NCI-H69 (cell line): Measurements from ENCODE around the gene LMBRD1.
A peak's percentile ranks its signal among the peaks of the same experiment; 100 is the strongest.
"Not testable (repeated sequence)": the region's sequence is repeated elsewhere in the genome, so short reads cannot be mapped to it uniquely, and the experiment has no call there.

Experiments
- DNase-seq: peaks from one replicate; lab custom pipeline; 2025; lab: John Stamatoyannopoulos, UW

The LMBRD1 gene

DNA sequence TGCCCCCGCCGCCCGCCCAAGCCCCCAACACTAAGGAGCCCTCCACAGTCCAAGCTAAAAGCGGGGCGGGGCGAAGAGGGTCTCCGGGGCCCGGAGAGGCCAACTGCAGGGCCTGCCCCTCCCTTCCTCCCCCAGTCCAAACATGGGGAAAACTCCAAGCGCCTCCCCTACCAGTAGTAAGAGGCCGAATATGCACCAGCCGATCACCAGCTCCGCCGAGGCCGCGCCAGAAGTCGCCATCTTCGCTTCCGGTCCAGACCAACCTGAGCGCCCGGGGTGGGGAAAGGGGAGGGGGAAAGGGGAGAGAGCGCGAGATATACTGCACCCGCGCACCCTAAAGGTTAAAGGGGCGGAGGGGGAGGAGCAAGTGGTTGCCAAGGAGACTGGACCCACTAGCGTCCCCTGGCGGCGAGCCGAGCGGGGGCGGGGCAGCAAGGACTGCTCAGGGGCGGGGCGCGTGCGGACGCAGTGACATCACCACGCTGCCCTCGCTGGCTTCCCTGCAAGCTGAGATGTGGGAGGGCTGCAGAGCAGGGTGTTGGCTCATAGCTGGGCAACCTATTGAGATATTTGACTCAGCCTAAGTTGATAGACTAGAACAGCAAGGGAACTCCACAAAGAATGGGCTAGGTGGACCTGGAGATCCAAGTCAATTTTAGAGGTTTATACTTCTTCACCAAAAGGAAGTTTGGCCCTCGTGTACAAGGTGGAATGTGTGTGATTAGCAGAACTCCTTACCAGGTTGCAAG is at the start of gene LMBRD1:
Gene LMBRD1, minus strand, starts transcription at position 369 of the 749 bp plus-strand sequence. Its CDS starts 129 bp downstream, at position 240.
- peak; percentile 98 for DNase-seq

DNA sequence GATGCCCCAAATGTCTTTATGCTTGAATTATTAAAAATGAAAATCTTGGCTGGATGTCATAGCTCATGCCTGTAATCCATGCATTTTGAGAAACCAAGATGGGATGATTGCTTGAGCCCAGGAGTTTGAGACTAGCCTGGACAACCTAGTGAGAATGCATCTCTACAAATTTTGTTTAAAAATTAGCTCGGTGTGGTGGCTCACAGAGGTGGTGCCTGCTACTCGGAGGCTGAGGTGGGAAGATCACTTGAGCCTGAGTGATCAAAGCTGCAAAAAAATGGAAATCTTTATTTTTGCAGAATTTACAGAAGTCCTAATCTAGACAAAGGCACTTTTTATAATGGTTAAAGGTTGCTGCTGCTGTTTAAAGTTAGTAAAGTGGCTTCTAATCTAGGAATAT is 49.5 kb upstream of the LMBRD1 start:
- DNase-seq, result no peak

DNA sequence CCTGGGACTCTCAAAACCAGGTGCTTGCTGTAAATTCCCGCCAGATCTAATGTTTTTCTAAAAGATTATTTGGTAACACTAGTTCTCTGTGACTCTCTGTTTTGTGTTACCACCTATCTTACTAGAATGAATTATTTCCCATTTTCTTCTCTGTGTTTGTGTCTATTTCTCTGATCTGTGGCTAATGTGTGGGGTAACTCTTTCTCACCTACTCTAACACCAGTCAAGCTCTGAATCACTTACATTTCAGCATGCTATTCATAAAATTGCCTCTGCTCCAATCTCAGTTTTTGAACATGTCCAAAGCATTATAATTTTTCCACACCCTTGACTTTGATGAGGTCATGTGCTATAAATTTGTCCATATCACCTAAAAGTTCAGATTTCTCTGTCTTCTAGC is 46.4 kb upstream of the LMBRD1 start:
- DNase-seq, result no peak

DNA sequence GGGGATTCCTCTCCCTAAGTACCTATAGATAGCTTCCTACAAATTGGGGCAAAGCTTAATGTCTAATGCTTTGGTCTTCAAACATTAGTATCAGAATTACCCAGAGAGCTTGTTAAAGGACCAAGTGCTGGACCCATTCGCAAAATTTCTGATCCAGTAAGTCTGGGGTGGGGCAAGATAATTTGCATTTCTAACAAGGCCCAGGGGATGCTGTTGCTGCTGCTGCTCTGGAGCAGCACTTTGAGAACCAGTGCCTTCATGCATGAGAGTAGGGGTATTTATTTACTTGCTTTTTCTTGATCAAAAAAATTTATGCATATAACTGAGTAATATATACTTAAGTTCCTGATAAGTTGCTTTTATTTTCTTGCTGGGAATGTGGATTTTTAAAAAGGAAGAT is 45.1 kb upstream of the LMBRD1 start:
- DNase-seq, result no peak

DNA sequence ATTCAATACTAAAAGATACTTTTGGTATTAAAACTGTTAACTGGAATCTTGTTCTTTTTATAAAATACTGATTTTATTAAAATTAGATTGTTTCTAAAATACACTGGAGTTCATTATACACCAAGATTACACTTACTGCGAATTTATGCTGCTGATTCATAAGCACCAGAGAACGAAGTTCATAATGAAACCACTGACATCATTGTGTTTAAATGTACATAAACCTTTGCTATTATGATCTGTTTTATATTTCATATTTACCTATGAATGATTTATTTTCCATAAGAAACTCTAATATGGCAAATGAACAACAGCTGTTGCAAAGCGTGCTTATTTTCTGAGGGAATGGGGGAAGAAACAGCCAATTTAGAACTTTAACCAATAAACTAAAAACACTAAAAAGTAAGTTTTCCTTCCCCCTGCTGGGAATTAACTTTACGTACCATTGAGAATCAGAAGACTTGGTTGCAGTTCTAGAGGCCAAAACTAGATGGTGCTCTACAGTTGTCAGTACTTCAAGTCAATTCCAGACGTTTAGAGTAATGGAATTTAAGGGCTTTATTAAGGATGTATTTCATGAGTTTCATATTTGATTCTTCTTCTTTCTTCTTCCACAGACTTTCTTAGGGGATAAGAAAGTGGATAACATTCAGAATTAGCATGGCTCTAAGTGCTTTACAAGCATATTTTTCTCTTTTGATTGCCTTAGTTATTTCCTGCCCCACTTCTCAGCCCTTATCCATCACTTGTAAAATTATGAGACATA is 38.8 kb upstream of the LMBRD1 start:
- DNase-seq, result peak; percentile 68

DNA sequence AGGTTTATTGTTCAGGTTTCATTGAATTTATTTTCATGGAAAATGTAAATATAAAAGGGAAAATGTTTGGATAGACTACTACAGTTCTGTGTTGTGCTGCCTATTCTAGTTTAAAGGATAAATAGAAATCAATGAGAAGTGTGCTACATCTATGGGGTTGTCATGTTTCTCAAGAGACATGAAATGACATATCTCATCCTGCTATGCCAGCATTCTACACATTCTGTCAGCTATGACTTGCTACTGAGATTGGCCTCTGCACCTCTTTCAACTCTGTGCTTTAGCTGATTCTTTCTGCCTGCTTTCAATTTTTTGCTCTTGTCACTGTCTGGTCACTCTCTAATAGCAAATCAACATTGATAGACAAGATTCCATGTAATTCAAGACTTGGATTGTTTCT is 35.7 kb upstream of the LMBRD1 start:
- no peak for DNase-seq

DNA sequence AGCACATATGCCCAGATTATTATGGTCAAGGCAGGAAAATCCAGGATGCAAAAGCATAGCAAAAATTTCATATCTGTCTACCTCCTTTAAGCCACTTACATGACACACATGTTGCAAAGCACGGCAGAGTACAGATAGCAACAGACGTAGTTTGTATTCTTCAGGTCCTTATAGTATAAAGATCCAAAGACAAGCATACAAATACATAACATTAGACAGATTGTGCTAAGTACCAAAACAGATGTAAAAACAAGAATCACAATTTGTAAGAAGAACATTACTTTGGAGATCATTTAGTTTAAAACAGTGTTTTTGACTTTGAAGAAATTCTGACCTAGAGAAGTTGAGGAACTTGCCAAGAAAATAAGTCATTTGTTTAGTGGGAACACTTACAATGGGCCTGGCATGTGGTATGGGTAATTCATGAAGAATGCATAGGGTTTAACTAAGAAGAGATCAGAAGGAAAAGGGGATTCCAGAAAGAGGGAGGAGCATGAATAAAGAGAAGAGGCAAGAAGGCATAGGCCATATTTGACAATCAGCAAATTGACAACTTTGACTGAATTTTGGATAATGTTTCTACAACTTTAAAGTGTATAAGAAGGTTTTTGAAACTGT is 30.6 kb upstream of the LMBRD1 start:
- no peak for DNase-seq

DNA sequence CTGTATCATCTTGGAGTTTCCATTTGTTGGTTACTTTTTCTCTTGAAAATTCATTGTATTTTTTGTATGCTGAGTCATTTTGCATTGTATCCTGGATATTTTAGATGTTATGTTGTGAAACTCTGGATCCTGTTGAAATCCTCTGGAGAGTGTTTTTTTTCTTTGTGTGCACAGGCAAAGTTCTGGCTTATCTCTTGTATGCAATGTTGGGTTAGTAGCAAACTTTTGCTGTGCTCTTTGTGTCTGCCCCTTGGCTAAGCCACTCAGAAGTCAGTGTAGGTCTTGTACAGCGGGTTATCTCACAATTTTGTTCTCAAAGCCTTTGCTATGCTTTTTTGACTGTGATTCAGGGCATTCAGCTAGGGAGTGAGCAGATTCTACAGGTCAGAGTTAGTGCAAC is 29.1 kb upstream of the LMBRD1 start:
- DNase-seq, result no peak

DNA sequence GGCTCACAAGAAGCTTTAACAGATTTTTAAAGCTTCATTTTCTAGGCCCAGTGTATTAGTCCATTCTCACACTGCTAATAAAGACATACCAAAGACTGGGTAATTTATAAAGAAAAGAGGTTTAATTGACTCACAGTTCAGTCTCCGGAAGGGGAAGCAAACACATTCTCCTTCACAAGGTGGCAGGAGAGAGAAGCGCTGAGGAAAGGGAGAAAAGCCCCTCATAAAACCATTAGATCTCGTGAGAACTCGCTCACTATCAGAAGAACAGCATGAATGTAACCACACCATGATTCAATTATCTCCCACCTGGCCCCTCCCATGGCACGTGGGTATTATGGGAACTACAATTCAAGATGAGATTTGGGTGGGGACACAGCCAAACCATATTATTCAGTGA is 27.5 kb upstream of the LMBRD1 start:
- DNase-seq, result peak; percentile 16

DNA sequence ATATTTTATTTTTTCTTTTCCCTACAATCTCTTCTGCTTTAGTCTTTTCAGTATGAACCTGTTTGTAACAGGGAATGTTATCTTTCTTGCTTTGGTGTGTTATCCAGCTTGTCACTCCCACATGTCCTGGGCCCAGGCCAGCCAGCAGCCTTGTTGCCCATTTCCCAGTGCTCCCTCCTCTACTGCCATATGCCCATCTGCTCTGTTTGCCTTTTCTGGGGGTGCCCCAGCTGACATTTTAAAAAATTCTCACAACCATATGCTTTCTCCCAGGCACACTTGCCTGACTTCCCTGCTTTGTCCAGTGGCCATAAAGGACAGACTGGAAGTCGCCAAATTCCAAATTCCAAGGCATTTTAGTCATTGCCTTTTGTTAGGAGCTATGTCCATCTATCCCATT is 23.6 kb upstream of the LMBRD1 start:
- no peak for DNase-seq

DNA sequence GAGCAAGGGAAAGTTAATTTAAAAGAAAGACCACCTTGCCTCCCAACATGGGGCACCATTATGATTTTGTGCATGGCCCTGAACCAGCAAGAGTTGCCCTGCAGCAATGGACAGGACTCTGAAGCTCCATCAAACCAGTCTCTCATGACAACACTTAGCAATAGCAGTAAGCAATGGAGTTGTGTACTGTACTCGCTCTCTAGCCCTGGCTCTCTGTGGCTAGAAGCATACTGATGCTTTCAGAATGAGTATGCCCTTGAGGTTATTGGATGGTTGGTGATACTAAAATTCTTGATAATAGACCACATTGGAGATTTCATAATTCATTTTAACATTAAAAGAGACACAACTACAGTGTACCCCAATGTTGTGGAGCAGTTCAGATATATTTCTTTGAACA is 23.2 kb upstream of the LMBRD1 start:
- DNase-seq, result no peak

DNA sequence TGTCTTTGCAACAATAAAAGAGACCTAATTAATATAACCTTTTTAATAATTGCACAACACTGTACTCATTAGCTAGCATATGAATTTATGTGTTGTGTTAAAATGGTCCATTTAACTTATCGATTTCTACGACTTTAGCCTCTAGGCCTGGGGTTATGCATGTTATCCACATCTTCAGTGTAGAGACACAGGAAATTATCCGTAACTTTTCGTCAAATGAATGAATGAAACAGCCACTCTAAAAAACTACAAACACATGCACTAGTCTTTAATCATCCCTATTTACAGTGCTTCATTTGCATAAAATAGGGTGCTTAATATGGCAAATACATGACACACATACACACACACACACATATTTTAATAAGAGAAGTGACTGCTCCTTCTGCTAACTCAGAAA is 22.3 kb upstream of the LMBRD1 start:
- DNase-seq, result no peak

DNA sequence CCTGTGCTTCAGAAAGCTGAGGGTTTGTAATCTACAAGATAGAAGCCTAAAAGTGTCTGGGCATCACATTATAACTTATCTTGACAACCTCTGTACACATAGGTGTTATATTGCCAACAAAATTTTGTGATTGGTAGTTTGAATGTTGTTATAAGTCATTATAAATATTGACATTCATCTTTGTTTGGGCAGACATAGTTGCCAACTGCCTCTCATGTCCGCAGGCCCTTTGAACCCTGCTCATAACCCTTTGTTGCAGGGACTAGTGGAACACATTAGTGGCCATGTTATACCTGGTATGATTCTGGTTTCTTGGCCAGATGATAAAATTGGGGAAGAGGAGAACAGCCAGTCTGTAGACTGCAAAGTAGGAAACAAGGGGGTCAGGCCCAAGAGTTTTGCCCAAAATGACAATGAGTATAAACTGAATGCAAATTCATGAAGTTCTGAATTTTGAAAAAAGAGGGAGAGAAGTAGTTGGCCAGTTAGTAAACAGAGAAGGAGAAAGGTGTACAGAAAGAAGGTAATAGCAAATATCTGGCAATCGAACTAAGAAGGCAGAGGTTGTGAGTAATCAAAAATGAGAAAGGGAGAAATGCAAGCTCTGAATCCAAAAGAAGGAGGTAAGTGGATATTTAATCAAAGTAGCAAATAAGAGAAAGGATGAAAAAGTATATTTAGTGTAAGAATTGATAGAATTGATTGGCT is 21.6 kb upstream of the LMBRD1 start:
- peak; percentile 50 for DNase-seq

DNA sequence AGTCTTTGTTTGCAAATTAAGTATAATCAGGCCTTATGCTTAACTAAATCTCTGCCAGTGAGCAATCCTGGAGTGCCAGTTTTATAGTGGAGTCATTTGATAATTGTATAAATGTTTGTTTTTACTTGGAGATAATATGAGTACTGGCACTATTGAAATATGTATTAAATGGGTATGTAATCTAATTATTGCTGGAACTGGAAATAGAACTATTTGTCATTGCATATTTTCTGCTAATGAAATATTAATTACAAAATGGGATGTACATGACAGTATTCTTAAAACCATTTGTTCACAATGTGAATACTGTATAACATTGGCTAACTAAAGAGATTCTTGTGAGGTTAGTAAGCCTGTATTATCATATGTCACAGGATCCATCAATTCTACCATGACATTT is 20.5 kb upstream of the LMBRD1 start:
- no peak for DNase-seq

DNA sequence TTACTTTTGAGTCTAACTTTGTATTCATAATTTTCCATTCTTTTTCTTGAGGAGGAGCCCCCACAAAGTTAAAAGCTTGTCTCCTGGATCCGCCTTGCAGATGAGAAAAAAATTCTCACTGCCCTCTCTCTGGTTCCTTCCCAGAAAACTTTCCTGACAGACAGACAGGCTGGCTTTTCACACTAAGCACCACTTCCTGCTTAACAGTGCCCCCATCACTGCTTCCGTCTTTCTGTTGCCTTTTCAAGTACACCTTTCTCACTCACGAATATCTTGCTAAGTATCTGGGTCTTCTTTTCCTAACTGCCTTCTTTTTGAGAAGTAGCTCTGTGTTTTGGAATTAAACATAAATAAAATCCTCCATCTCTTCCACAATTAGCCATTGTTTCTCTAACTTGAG is 19.8 kb upstream of the LMBRD1 start:
- DNase-seq, result peak; percentile 43

DNA sequence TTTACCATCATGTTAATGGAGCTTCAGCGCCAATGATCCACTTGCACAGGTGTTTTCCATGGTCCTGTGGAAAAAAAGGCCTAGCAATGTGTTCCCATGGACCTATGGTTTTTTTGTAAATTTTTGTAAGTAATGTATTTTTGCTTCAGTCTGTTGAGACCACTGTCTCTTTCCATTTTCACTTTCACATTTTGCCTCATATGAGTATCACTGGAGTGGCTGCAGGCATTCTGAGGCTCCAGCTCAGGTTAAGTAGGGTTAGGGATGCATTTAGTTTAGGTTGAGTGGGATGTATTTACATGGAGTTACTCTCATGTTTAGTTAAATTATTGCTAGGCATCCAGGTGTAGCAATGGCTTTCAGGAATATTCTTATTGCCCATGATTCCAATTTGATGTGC is 19.2 kb upstream of the LMBRD1 start:
- DNase-seq, result no peak

DNA sequence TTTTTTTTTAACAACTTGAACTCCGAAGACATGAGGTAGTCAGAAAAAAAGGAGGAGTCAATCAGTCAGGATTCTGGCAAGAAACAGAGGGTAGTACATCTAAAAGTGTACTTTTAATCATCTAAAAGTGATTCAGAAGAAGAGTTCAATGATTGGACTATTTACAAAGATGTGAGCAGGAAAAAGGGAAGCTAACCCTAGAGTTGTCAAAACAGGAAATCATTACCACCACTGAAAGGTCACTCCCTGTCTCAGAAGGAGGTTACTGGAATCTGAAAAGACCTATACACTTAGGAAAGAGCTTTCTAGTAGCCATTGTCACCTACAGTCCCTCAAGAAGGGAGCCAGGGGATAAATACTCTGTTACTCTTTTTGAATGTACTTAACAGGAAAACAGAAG is 16.7 kb upstream of the LMBRD1 start:
- DNase-seq, result peak; percentile 47

DNA sequence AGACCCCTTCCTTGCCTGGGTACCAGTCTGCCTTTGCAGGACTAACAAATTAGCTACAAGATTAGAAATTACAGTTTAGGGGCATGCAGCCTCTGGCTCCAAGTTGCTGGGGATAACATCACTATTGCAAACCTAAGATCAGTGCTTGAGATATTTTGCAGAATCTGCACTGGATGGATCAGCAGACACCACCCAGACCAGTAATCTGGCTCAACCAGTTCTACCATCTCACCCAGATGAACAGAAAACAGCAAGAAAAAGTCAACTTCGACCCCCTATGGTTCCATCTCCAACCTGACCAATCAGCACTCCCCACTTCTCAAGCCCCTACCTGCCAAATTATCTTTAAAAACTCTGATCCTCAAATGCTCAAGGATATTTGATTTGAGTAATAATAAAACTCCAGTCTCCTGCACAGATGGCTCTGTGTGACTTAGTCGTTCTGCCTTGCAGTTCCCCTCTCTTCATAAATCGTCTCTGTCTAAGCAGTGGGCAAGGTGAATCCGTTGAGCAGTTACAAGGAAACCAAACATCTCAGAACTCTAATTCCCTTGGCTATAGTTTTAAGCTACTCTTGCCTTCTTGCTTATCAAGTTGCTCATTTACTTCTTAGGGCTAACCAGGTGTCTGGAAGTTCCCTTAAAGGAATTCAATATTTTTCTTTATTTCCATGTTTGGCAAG is 16.1 kb upstream of the LMBRD1 start:
- peak; percentile 21 for DNase-seq

DNA sequence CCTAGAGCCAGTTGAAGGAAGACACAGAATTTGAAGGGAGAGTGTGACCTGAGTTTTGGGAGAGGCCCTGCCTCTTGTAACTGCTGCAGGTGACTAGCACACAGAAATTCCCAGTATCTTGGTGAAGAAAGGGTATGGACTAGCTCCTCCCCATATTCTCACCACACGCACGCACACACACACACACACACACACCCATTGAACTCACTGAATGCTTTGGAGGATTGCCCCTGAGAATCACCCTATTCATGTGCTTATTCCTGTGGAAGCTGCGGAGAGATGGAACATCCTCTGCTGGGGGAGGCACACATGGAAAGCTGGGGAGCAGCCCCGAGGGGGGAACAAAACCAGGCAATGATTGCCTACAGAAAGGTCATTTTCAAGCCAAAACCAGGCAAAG is 6.2 kb upstream of the LMBRD1 start:
- DNase-seq, result no peak

DNA sequence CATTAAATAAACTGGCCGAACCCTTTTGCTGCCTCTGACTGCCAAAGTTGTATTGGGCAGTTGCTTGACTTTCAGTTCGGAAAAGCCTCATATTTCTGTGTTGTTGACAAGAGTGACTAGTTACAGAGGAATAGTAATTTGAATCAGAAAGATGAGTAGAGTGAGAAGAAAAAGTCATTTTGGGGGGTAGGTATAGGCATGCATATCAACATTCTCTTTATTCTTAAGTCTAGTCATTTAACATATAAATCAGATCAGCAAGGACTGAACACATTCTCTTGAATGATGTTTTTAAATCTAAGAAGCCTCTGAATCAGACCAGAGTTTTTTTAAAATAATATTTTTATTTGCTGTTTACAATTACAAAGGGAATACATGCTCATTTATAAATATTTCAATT is 4.9 kb upstream of the LMBRD1 start:
- DNase-seq, result no peak

DNA sequence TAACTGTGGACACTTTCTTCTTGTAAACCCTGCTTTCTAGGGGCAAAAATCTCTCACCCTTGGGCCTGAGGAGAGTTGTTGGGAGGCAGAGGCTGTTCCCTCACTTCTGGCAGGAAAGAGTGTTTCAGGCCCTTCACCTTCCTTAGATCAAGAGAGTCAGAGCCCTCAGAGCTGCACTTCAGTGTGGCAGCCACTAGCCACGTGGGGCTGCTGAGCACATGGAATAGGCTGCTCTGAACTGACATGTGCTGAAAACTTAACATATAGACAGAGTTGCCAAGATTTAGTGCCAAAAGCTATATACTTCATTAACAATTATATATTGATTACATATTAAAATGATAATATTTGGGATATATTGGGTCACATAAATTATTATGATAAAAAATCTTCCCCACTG is 4.4 kb upstream of the LMBRD1 start:
- peak; percentile 14 for DNase-seq

DNA sequence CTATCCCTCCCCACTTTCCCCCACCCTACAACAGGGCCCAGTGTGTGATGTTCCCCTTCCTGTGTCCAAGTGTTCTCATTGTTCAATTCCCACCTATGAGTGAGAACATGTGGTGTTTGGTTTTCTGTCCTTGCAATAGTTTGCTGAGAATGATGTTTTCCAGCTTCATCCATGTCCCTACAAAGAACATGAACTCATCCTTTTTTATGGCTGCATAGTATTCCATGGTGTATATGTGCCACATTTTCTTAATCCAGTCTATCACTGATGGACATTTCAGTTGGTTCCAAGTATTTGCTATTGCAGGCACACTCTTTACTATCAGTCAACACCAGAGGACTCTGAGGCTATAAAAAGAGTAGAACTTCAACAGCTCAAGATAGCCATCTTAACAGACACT is 2.0 kb upstream of the LMBRD1 start:
- not testable (repeated sequence) for DNase-seq
